ENCODE measurements around the gene CCDC38.
"Not testable (repeated sequence)": the region's sequence is repeated elsewhere in the genome, so short reads cannot be mapped to it uniquely, and the experiment has no call there.

Gene CCDC38

GRCh38 chr12:95976416-95976832 lies 34.0 kb upstream of the CCDC38 start:
- no CpG with 5 or more reads among the region's 8 CpGs for WGBS (ENCODE audit: extremely low coverage, insufficient coverage, low lambda C conversion rate)

GRCh38 chr12:95975491-95975890 lies 33.1 kb upstream of the CCDC38 start:
- Histone ChIP-seq H2AK5ac (ENCODE audit: low read length) (no peak overlapping the region), H3K9ac (ENCODE audit: low read length) (no peak overlapping the region), H2BK15ac (replicated peaks; ENCODE audit: low read depth) (no peak overlapping the region), H3K4me2 (ENCODE audit: low read length) (no peak overlapping the region), H3K27ac (ENCODE audit: low read depth, low read length) (no peak overlapping the region), H3K4ac (ENCODE audit: low read depth, low read length) (no peak overlapping the region), H3K4me3 (ENCODE audit: low read length) (no peak overlapping the region), H3K18ac (ENCODE audit: low read length) (no peak overlapping the region), H2BK120ac (ENCODE audit: low read depth, low read length) (no peak overlapping the region), H4K8ac (ENCODE audit: low read depth, low read length) (no peak overlapping the region), H3K27me3 (ENCODE audit: insufficient read depth, low read length, poor library complexity) (no peaks in the 10 kb centered on the region), H3K23ac (ENCODE audit: low read length) (no peak overlapping the region), H3K36me3 (ENCODE audit: control insufficient read depth, insufficient read depth, low read length) (no peaks in the 10 kb centered on the region), H3K4me1 (ENCODE audit: control insufficient read depth, low read depth, low read length) (no peaks in the 10 kb centered on the region), H4K5ac (ENCODE audit: low read length) (no peak overlapping the region), H3K56ac (ENCODE audit: low read length) (no peak overlapping the region), H3K79me1 (ENCODE audit: low read length) (no peaks in the 10 kb centered on the region), H3K79me2 (ENCODE audit: control insufficient read depth, insufficient read depth, low read length) (no peaks in the 10 kb centered on the region), H2BK5ac (ENCODE audit: low read length) (no peak overlapping the region)
- no CpG with 5 or more reads among the region's 4 CpGs for WGBS (ENCODE audit: extremely low coverage, insufficient coverage, low lambda C conversion rate)
- no peak for DNase-seq

More at GRCh38 chr12:95976416-95976832, 34.0 kb upstream of the CCDC38 start:
- Histone ChIP-seq H3K23ac (ENCODE audit: low read length) (no peak overlapping the region), H2AK5ac (ENCODE audit: low read length) (no peak overlapping the region), H3K4me1 (ENCODE audit: control insufficient read depth, low read depth, low read length) (no peaks in the 10 kb centered on the region), H4K5ac (ENCODE audit: low read length) (no peak overlapping the region), H3K18ac (ENCODE audit: low read length) (no peak overlapping the region), H3K56ac (ENCODE audit: low read length) (no peak overlapping the region), H3K36me3 (ENCODE audit: control insufficient read depth, insufficient read depth, low read length) (no peaks in the 10 kb centered on the region), H3K79me1 (ENCODE audit: low read length) (no peaks in the 10 kb centered on the region), H3K4me2 (ENCODE audit: low read length) (no peak overlapping the region), H4K8ac (ENCODE audit: low read depth, low read length) (no peak overlapping the region), H2BK15ac (replicated peaks; ENCODE audit: low read depth) (no peak overlapping the region), H3K27me3 (ENCODE audit: insufficient read depth, low read length, poor library complexity) (no peaks in the 10 kb centered on the region), H3K4me3 (ENCODE audit: low read length) (no peak overlapping the region), H3K27ac (ENCODE audit: low read depth, low read length) (no peak overlapping the region), H3K79me2 (ENCODE audit: control insufficient read depth, insufficient read depth, low read length) (no peaks in the 10 kb centered on the region), H3K9ac (ENCODE audit: low read length) (no peak overlapping the region), H2BK5ac (ENCODE audit: low read length) (no peak overlapping the region), H2BK120ac (ENCODE audit: low read depth, low read length) (no peak overlapping the region), H3K4ac (ENCODE audit: low read depth, low read length) (no peak overlapping the region)
- peak; percentile 79 for DNase-seq

- H3K36me3 ChIP-seq (ENCODE audit: control insufficient read depth, insufficient read depth, low read length): no peaks in the 10 kb centered on the region
- H3K79me2 ChIP-seq (ENCODE audit: control insufficient read depth, insufficient read depth, low read length): no peaks in the 10 kb centered on the region
- H3K18ac ChIP-seq (ENCODE audit: low read length): no peak overlapping the region
- no peak overlapping the region for H3K4ac ChIP-seq (ENCODE audit: low read depth, low read length)
- H3K4me1 ChIP-seq (ENCODE audit: control insufficient read depth, low read depth, low read length): no peaks in the 10 kb centered on the region
- H3K79me1 ChIP-seq (ENCODE audit: low read length): no peaks in the 10 kb centered on the region
- no peak overlapping the region for H2BK5ac ChIP-seq (ENCODE audit: low read length)
- no peak overlapping the region for H3K9ac ChIP-seq (ENCODE audit: low read length)
- DNase-seq: no peak
- H3K27me3 ChIP-seq (ENCODE audit: insufficient read depth, low read length, poor library complexity): no peaks in the 10 kb centered on the region
- H3K4me2 ChIP-seq (ENCODE audit: low read length): no peak overlapping the region
- no peak overlapping the region for H3K56ac ChIP-seq (ENCODE audit: low read length)
- H3K27ac ChIP-seq (ENCODE audit: low read depth, low read length): no peak overlapping the region
- H4K8ac ChIP-seq (ENCODE audit: low read depth, low read length): no peak overlapping the region
- no peak overlapping the region for H3K4me3 ChIP-seq (ENCODE audit: low read length)
- no CpG with 5 or more reads among the region's 2 CpGs for WGBS (ENCODE audit: extremely low coverage, insufficient coverage, low lambda C conversion rate)
- H2AK5ac ChIP-seq (ENCODE audit: low read length): no peak overlapping the region
- H2BK120ac ChIP-seq (ENCODE audit: low read depth, low read length): no peak overlapping the region
- H3K23ac ChIP-seq (ENCODE audit: low read length): no peak overlapping the region
- H4K5ac ChIP-seq (ENCODE audit: low read length): no peak overlapping the region
- no peak overlapping the region for H2BK15ac ChIP-seq (replicated peaks; ENCODE audit: low read depth)
Observed at GRCh38 chr12:95974358-95974757, 31.9 kb upstream of the CCDC38 start.

- Histone ChIP-seq H3K9ac (ENCODE audit: low read length) (no peak overlapping the region), H3K27ac (ENCODE audit: low read depth, low read length) (no peak overlapping the region), H3K18ac (ENCODE audit: low read length) (no peak overlapping the region), H2BK5ac (ENCODE audit: low read length) (no peak overlapping the region), H3K4me1 (ENCODE audit: control insufficient read depth, low read depth, low read length) (no peaks in the 10 kb centered on the region), H4K8ac (ENCODE audit: low read depth, low read length) (no peak overlapping the region), H2AK5ac (ENCODE audit: low read length) (no peak overlapping the region), H3K27me3 (ENCODE audit: insufficient read depth, low read length, poor library complexity) (no peaks in the 10 kb centered on the region), H3K4ac (ENCODE audit: low read depth, low read length) (no peak overlapping the region), H3K36me3 (ENCODE audit: control insufficient read depth, insufficient read depth, low read length) (no peaks in the 10 kb centered on the region), H2BK120ac (ENCODE audit: low read depth, low read length) (no peak overlapping the region), H4K5ac (ENCODE audit: low read length) (no peak overlapping the region), H3K4me3 (ENCODE audit: low read length) (no peak overlapping the region), H3K79me2 (ENCODE audit: control insufficient read depth, insufficient read depth, low read length) (no peaks in the 10 kb centered on the region), H3K79me1 (ENCODE audit: low read length) (no peaks in the 10 kb centered on the region), H3K56ac (ENCODE audit: low read length) (no peak overlapping the region), H3K23ac (ENCODE audit: low read length) (no peak overlapping the region), H3K4me2 (ENCODE audit: low read length) (no peak overlapping the region), H2BK15ac (replicated peaks; ENCODE audit: low read depth) (no peak overlapping the region)
- no CpG with 5 or more reads among the region's 4 CpGs for WGBS (ENCODE audit: extremely low coverage, insufficient coverage, low lambda C conversion rate)
- no peak for DNase-seq
Observed at GRCh38 chr12:95972832-95973456, 30.5 kb upstream of the CCDC38 start.

- Histone ChIP-seq H3K27me3 (ENCODE audit: insufficient read depth, low read length, poor library complexity) (no peaks in the 10 kb centered on the region), H3K79me1 (ENCODE audit: low read length) (no peaks in the 10 kb centered on the region), H3K56ac (ENCODE audit: low read length) (no peak overlapping the region), H3K4me3 (ENCODE audit: low read length) (no peak overlapping the region), H3K4ac (ENCODE audit: low read depth, low read length) (no peak overlapping the region), H3K36me3 (ENCODE audit: control insufficient read depth, insufficient read depth, low read length) (no peaks in the 10 kb centered on the region), H2BK5ac (ENCODE audit: low read length) (no peak overlapping the region), H3K27ac (ENCODE audit: low read depth, low read length) (no peak overlapping the region), H2BK15ac (replicated peaks; ENCODE audit: low read depth) (no peak overlapping the region), H4K8ac (ENCODE audit: low read depth, low read length) (no peak overlapping the region), H3K4me2 (ENCODE audit: low read length) (no peak overlapping the region), H3K79me2 (ENCODE audit: control insufficient read depth, insufficient read depth, low read length) (no peaks in the 10 kb centered on the region), H3K18ac (ENCODE audit: low read length) (no peak overlapping the region), H3K9ac (ENCODE audit: low read length) (no peak overlapping the region), H3K23ac (ENCODE audit: low read length) (no peak overlapping the region), H2AK5ac (ENCODE audit: low read length) (no peak overlapping the region), H3K4me1 (ENCODE audit: control insufficient read depth, low read depth, low read length) (no peaks in the 10 kb centered on the region), H2BK120ac (ENCODE audit: low read depth, low read length) (no peak overlapping the region), H4K5ac (ENCODE audit: low read length) (no peak overlapping the region)
- peak; percentile 95 for DNase-seq
- WGBS (ENCODE audit: extremely low coverage, insufficient coverage, low lambda C conversion rate): no CpG with 5 or more reads among the region's 7 CpGs
Observed at GRCh38 chr12:95970905-95971304, 28.5 kb upstream of the CCDC38 start.

- WGBS (ENCODE audit: extremely low coverage, insufficient coverage, low lambda C conversion rate): no CpG with 5 or more reads among the region's 28 CpGs
- H3K27me3 ChIP-seq (ENCODE audit: insufficient read depth, low read length, poor library complexity); H3K56ac ChIP-seq (ENCODE audit: low read length): not testable (repeated sequence)
Observed at GRCh38 chr12:95969116-95969515, 26.7 kb upstream of the CCDC38 start.

More at GRCh38 chr12:95969116-95969515, 26.7 kb upstream of the CCDC38 start:
- not testable (repeated sequence) for H3K27ac ChIP-seq (ENCODE audit: low read depth, low read length); H3K36me3 ChIP-seq (ENCODE audit: control insufficient read depth, insufficient read depth, low read length); H3K18ac ChIP-seq (ENCODE audit: low read length); H3K4me3 ChIP-seq (ENCODE audit: low read length); H3K4me1 ChIP-seq (ENCODE audit: control insufficient read depth, low read depth, low read length); DNase-seq; H3K79me1 ChIP-seq (ENCODE audit: low read length); H3K9ac ChIP-seq (ENCODE audit: low read length); H2BK120ac ChIP-seq (ENCODE audit: low read depth, low read length); H3K79me2 ChIP-seq (ENCODE audit: control insufficient read depth, insufficient read depth, low read length); H2BK15ac ChIP-seq (replicated peaks; ENCODE audit: low read depth); H2BK5ac ChIP-seq (ENCODE audit: low read length); H3K23ac ChIP-seq (ENCODE audit: low read length); H2AK5ac ChIP-seq (ENCODE audit: low read length); H4K5ac ChIP-seq (ENCODE audit: low read length); H3K4ac ChIP-seq (ENCODE audit: low read depth, low read length); H4K8ac ChIP-seq (ENCODE audit: low read depth, low read length); H3K4me2 ChIP-seq (ENCODE audit: low read length)

Measured in mesendoderm (in vitro differentiated cells).